NCI-H146 (cell line): ENCODE measurements around the gene KIAA2012.
A peak's percentile ranks its signal among the peaks of the same experiment; 100 is the strongest.

Experiments used
- DNase-seq: peaks from one replicate; lab custom pipeline; 2025; lab: John Stamatoyannopoulos, UW

KIAA2012 gene

DNA sequence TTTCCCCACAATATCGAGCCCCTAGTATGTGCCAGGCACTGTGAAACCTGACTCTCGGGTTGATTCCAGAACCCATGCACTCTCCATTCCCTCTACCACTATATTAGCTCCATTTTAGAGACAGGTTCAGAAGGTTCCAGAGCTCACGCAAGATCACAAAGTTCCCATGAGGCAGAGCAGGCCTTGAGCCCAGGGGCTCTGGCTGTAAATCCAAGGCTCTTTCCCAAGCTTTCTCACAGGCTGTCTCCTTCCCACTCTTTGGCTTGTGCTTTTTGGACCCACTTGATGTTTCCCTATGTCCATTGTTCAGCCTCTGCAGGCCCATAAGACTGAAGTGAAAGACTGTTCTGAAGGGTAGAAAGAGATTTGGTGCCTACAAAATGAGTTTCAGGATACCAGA is 15.7 kb downstream of the KIAA2012 start:
- no peak for DNase-seq

GRCh38 chr2:202090530-202090929 is 17.5 kb downstream of the KIAA2012 start:
- no peak for DNase-seq

DNA sequence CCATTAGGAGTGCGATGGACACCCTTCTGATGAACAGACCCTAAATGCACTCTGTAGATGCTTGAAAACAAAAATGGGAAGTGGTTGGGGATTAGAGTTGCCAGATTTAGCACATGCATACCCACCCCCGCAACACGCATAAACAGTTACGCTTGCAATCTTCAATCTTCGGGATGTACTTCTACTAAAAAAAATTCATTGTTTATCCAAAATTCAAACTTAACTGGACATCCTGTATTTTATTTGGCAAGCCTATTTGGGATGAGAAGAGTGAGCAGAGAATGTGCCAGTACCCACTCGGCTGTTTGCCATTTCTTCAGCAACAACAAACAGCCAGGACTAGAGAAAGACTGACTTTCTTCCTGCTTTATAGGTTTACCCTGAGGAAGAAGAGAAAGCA is 18.4 kb downstream of the KIAA2012 start:
- no peak for DNase-seq

DNA sequence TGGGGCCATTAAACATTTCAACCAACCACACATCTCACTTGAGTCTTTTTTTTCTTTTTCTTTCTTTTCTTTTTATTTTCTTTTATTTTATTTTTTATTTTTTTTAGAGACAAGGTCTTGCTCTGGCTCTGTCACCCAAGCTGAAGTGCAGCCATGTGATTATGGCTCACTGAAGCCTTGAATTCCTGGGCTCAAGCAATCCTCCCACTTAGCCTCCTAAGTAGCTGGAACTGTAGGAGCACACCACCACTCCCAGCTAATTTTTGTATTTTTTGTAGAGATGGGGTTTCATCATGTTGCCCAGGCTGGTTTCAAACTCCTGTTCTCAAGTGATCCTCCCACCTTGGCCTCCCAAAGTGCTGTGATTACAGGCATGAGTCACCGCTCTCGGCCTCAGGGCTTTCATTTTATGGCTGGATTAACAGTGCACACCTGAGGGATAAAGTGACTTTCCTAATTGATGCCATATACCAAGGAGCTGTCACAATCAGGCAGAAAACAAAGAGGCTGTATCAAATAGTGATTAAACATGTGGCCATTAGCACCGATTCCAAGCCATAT is 21.5 kb downstream of the KIAA2012 start:
- DNase-seq: no peak

DNA sequence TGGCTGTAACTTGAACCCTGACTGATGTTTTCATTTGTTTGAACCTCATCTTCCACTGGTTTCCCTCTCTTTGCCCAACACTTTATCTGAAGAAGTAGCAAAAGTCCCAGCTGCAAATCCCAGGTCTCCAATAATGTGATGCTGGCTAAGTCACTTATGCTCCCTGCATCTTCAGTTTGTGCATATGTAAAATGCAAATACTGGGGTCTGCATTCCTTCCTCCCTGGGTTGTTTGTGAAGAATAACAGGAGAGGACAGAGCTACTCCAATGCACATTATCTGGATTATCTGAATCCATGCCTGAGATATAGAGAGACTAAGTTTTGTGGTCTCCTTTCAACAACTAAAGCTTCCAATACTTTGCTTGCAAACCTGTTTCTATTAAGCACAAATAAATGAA is 22.2 kb downstream of the KIAA2012 start:
- no peak for DNase-seq

DNA sequence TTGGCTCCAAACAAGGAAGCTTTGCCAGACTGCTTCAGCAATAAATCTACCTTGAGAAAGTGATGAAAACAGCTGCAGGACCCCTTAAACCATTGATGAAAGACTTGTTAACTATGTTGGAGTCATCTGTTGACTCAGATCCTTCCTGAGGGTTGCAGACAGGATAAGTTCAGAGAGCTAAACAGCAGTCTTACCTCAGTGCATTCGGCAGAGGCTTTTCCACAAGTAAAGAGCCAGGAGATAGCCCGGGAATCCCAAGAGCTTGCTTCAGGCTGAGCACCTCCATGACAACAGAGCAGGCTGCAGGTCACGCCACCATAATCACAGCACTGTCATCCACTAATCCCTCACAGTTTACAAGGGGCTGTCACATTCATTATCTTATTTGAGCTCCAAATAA is 23.7 kb downstream of the KIAA2012 start:
- DNase-seq: no peak

- DNase-seq: no peak
These were observed 25.2 kb downstream of the KIAA2012 start for GRCh38 chr2:202098291-202098690.

GRCh38 chr2:202099515-202099914 is 26.5 kb downstream of the KIAA2012 start:
- DNase-seq: no peak

- no peak for DNase-seq
These were observed 27.1 kb downstream of the KIAA2012 start for GRCh38 chr2:202100176-202100575.

DNA sequence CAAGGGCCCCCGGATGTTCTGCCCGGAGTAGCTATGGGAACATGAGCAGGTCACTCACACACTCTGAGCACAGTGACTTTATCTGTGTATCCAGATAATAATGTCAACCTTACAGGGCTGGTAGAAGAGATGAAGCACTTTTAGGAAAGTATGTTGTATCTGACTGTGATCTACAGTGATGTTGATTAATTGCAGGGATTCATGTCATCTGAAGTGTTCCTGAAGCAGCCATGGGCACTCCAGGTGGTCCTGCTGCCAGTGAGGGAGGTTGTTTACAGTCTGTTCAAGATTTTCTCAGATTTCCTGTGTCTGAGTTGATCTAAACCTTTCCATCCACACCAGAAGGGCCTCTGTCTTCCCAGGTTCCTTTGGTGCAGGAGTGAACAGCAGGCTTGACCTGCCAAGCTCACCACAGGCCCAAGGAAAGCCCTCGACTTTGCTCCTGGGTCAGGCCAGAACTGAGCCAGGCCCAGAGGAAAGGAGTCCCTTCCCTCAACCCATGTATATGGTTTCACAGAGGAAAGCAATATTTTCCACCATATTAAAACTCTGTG is 28.0 kb downstream of the KIAA2012 start:
- no peak for DNase-seq

DNA sequence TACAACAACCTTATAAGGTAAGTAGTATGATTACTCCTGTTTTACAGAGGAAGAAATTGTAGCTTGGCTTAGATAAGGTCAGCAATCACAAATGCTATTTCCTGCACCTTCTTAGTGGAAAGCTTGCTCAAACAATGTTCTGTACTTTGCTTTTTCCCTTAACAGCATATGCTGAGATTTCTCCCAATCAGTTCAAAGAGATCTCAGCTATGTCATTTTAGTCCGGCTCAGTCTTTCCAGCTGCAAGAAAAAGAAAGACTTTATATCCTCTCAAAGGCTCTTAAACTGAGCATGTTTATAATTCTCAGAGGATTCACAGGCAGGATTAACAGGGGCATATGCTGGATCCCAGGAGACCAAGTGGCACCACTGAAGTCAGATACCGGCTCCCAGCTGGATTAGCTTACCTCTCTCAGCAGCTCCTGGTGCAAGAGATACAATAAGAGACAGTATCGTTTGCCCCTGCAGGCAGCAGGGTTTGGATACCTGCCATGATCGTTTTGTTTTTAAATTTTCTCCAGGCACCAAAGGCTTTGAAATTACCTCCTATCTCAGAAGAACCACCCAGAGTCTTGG is 29.5 kb downstream of the KIAA2012 start:
- no peak for DNase-seq

DNA sequence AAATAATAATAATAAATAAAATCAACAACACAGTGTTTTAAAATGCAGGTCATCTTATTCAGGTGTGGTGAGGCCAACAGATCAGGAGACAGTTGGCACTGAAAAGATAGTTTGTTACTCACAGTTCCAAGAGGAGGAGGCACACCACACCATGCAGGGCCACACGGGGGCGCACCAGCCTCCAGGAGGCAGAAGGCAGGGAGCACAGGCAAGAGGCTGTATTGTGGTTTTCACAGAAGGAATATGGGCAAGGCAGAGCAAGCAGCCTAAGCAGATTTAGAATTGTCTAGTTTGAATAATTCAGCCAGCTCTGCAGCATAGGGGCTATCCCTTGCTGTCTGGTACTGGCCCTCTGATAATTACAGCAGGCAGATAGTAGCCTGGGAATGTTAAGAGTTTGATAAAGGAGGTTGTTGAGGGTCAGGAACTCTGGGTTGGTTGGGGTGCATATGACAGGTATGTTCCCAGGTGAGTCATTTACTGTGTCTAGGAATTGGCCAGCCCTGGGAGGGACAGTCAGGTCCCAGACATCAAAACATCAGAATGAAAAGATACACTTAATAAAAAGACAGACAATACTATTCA is 31.3 kb downstream of the KIAA2012 start:
- DNase-seq: peak; percentile 10

DNA sequence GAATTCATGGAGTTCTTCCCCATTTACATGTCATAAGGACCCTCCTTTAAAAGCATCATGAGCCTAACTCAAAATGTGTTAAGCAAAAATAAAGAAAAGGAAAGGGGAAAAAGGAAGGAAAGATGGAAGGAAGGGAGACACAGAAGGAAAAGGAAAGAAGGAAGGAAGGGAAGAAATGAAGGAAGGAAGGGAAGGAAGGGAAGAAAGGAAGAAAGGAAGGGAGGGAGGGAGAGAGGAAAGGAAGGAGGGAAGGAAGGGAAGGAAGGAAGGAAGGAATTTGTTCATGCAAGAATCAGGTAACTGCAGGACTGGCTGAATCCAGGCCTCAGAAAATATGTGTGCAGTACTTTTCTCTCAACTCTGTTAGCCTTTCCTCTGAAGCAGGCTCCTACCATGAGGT is 32.0 kb downstream of the KIAA2012 start:
- DNase-seq: no peak

GRCh38 chr2:202108345-202108744 is 35.3 kb downstream of the KIAA2012 start:
- DNase-seq: no peak

DNA sequence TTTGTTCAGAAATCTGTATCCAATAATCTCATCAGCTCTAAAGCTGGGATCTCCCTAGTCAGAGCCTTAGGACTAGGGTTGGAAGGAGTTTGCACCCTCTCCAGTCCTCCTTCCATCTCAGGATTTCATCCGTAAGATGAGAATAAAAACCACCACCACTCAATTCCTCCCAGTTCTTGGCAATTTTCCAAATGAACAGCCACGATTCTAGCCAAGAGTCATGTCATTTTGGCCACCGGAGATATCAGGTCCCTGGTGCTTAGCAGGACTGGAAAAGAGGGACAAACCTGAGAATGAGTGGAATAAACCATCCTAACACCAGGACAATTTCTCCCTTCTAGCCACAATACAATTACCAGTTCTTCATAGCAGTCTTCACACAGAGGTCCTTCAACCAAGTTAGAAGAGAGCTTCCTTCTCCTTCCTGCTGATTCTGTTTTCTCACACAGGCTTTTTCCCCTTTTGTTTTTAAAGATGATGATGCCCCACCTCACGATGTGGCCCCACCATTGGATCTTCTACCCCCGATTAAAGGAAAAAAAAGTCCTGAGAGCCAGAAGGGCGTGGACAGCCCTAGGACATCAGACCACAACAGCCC is 36.2 kb downstream of the KIAA2012 start:
- DNase-seq: no peak

DNA sequence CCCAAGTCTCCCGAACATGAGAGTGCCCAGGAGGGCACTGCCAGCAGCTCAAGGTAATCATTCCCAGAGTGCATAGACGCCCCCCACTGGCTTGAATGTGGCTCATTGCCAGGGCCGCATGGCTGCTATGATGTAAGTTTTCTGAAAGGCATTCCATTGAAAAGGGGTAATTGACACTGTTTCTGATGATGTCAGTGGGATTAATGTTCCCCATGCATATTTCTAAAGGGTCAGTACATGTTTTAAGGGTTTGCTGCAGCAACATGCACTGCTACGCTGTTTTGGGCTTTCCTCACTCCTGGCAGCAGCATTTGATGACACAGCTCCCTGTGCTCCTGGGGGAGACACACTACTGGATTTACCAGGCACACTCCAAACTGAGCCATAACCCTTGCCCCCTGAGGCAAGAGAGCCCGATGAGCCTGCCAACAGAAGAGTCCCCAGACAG is 36.7 kb downstream of the KIAA2012 start:
- DNase-seq: no peak

- no peak for DNase-seq
These were observed 37.4 kb downstream of the KIAA2012 start for GRCh38 chr2:202110491-202110890.

DNA sequence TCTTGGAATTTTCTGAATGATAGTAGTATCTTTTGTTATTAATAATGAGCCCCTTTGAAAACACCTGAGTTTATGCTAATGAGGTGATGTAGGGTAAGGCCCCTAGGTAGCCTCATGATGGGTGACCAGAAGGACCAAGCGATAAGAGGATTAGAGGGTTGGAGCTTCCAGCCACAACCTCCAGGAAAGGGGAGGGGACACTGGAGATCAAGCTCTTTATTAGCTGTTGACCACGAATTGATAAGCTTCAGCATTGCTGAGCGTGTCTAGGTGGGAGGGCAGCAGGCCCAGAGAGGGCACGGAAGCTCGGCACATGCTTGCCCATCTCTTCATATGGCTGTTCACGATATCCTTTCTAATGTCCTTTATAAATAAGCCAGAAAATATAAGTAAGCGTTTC is 39.0 kb downstream of the KIAA2012 start:
- no peak for DNase-seq

DNA sequence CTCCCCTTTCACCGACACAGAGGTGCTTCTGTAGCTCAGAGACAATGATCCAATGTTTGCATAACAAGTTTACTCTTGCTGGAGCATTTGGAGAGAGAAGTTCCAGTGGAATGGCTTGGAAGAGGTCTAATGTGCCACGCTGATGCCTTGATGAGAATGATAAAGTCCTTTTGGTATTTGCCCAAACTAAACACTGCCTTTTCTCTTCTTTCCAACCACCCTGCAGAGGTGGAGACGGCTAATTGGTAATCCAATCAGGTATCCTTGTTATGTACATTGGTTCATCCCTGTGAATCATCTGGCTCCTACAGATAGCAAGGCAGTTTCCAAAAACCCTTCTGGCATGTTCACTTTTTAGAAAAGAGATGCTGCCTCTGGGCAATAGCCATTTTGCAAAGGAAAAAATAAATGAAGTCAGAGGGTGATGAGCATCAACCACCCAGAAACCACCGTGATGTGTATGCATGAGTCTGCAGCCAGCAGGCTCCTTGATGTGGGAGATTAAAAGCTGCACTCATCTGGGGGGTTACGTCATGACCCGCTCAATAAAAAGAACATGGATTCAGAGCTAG is 40.6 kb downstream of the KIAA2012 start:
- DNase-seq: no peak

DNA sequence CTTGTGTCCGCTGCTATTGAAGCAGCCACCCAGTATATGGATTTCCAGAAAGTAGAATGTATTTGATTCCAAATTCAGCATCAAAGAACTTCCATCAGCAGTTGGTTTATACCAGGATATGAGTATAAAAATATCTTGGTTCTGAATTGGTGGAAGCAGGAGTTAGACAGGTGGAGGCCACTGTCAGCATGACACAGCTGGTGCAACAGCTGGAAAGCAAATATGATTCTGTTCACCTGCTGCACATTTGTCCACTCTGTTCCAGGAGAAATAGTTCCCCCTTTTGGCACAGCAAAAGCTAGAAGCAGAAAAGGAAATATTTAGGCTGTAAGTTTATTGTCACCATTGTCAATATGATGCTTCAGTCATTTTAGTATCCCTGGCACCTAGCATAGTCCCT is 41.2 kb downstream of the KIAA2012 start:
- no peak for DNase-seq

- no peak for DNase-seq
These were observed 41.7 kb downstream of the KIAA2012 start for GRCh38 chr2:202114795-202115194.

DNA sequence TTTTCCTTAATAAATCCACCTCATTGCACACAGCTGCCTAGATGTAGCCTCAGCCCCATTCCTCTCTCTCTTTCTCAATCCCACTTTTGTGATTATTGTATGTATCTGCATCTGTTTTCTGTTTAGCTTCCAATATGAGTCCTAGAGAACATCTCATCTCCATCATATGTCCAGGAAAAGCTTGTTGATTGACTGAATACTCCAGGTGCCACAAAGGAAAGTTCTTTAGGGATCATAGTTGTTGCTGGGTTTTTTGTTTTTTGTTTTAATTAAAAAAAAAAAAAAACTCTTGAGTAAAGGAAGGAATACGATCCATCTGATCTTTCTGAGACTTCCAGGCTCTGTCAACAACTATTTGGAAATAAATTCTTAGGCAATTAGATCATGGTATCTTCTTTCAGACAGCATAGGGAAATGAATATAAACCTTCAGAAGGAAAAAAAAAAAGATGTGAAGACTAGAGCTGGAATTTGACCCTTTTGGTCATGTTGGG is 42.5 kb downstream of the KIAA2012 start:
- DNase-seq: no peak

DNA sequence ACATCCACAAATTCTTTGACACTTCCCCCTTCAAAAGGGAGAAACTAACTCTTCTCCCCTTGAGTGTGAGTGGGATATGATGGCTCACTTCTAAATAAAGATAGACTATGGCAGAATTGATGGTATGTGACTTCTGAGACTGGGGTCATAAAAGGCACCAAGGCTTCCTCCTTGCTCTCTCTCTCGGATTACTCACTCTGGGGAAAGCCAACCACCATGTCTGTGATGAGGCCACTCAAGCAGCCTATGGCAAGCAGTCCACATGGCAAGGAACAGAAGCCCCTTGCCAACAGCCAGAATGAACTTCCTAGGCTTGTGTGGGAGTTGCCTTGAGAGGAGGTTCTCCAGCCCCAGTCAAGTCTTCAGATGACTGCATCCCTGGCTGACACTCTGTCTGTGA is 43.6 kb downstream of the KIAA2012 start:
- no peak for DNase-seq
